ENCODE results near the gene IGIP.

IGIP gene

DNA sequence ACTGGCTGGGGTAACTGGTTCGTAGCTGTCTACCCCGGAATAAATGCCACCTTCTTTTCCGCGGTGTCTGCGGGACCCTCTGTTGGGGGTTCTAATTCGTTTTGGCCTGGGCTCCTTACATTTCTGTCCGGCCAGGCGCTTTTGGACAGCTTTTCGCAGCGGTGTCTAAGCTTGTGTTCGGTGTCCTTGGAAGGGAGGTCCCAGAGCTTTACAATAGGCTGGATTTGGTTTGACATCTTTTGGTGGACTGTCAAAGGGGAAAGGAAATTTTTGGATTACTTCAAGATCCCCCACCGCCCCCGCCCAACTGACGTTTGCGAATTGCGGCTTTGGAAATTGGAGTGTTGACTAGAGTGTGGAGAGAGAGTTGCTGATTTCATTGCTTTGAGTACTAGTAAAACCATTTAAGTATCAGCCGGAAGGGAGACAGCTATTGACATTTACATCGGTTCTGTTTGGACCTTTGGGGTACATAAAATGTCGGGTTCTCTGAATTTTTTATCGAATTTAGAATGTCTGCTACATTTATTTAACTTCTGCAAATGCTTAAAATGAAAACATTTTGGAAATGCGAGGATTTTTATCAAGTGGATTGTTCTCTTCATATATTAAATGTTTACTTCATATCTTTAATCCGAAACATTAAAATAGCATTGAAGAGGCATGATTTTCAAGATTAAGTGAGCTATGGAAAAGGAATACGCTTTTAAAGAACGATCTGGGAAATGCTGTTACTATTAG is 16.5 kb upstream of the IGIP start:
- ATAC-seq: no peak
- no peak for TF ChIP-seq ZNF565 (CRISPR knock-in tag; conservative IDR thresholded peaks at IDR 0.05; ENCODE audit: low read depth)
- no peak for TF ChIP-seq TSHZ2 (CRISPR knock-in tag; IDR thresholded peaks at IDR 0.05)
- no peak for TF ChIP-seq OSR1 (CRISPR knock-in tag; IDR thresholded peaks at IDR 0.05)
- no peak for TF ChIP-seq GLIS3 (CRISPR knock-in tag; IDR thresholded peaks at IDR 0.05)
- TF ChIP-seq ARNTL (CRISPR knock-in tag; IDR thresholded peaks at IDR 0.05; ENCODE audit: borderline replicate concordance, low read depth): no peak
- TF ChIP-seq CREB5 (CRISPR knock-in tag; IDR thresholded peaks at IDR 0.05; ENCODE audit: low read depth): no peak
- TF ChIP-seq ZFP30 (CRISPR knock-in tag; IDR thresholded peaks at IDR 0.05): no peak
- no peak for TF ChIP-seq TOX (CRISPR knock-in tag; IDR thresholded peaks at IDR 0.05; ENCODE audit: borderline replicate concordance)
- no peak for TF ChIP-seq CSRNP3 (CRISPR knock-in tag; IDR thresholded peaks at IDR 0.05)
- no peak for TF ChIP-seq ESRRG (CRISPR knock-in tag; IDR thresholded peaks at IDR 0.05)
- TF ChIP-seq TCF4 (CRISPR knock-in tag; IDR thresholded peaks at IDR 0.05; ENCODE audit: borderline replicate concordance): no peak
- no peak for TF ChIP-seq ZFP3 (CRISPR knock-in tag; IDR thresholded peaks at IDR 0.05)
- TF ChIP-seq RARB (CRISPR knock-in tag; IDR thresholded peaks at IDR 0.05): no peak
- no peak for TF ChIP-seq ZNF70 (CRISPR knock-in tag; IDR thresholded peaks at IDR 0.05)
- no peak for TF ChIP-seq ZNF8 (CRISPR knock-in tag; IDR thresholded peaks at IDR 0.05)
- no peak for TF ChIP-seq CSDC2 (CRISPR knock-in tag; IDR thresholded peaks at IDR 0.05)
- no peak for TF ChIP-seq SNAI2 (CRISPR knock-in tag; IDR thresholded peaks at IDR 0.05)

DNA sequence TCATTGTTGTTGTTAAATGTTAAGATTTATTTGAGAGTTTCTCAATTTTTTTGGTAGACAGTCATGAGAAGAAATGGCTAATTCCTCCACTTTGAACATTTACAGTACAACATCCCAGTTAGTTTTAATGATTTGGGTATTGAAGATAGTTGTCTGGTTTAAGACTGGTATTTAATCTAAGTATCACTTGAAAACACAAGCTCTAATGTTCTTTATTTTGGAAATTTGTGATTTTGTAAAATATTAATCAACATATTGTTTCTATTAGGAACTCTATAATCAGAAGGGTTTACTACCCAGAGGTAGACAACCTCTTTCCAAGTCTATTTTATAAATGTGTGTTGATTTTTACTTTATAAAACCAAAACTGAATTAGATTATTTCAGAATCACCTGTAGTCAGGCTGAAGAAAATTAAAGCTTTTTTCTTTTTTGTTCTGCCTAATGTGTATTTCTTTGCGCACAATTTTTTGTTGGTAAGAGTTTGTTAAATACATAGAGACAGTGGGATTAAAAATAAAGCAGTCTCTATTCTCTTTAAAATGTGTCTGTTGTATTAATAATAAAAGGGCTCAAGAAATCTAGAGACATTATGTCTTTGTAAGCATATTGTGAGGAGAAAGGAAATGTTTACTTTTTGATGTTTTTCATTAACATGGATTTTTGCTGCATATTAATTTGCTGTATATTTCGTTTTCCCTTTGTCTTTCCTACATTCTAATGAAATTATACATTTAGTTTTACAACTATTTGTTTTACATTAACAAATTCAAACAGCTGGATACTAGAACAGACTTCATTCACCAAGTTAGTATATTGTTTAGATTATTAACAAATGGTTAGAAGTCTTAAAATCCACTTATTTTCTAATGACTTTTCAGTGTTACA is 15.7 kb upstream of the IGIP start:
- no peak for ATAC-seq
- TF ChIP-seq ZNF70 (CRISPR knock-in tag; IDR thresholded peaks at IDR 0.05): no peak
- TF ChIP-seq, protein P1, sequence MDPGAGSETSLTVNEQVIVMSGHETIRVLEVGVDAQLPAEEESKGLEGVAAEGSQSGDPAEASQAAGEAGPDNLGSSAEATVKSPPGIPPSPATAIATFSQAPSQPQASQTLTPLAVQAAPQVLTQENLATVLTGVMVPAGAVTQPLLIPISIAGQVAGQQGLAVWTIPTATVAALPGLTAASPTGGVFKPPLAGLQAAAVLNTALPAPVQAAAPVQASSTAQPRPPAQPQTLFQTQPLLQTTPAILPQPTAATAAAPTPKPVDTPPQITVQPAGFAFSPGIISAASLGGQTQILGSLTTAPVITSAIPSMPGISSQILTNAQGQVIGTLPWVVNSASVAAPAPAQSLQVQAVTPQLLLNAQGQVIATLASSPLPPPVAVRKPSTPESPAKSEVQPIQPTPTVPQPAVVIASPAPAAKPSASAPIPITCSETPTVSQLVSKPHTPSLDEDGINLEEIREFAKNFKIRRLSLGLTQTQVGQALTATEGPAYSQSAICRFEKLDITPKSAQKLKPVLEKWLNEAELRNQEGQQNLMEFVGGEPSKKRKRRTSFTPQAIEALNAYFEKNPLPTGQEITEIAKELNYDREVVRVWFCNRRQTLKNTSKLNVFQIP (CRISPR knock-in tag; IDR thresholded peaks at IDR 0.05; ENCODE audit: borderline replicate concordance, low read depth): no peak
- TF ChIP-seq GLIS3 (CRISPR knock-in tag; IDR thresholded peaks at IDR 0.05): no peak
- no peak for TF ChIP-seq CREB5 (CRISPR knock-in tag; IDR thresholded peaks at IDR 0.05; ENCODE audit: low read depth)
- no peak for TF ChIP-seq ZC3H10 (CRISPR knock-in tag; IDR thresholded peaks at IDR 0.05)
- TF ChIP-seq ZFP30 (CRISPR knock-in tag; IDR thresholded peaks at IDR 0.05): no peak
- TF ChIP-seq PATZ1 (CRISPR knock-in tag; IDR thresholded peaks at IDR 0.05; ENCODE audit: borderline replicate concordance): no peak
